DND-41 (cell line): Measurements from ENCODE around the gene POLR2F.

Experiments used
- ATAC-seq: fragments of 200-7000 bp; cut with Tn5 transposase; 3 replicates; pipeline ENCODE4 v1.9.1; 2021; ENCODE audit warnings: low read depth; ENCODE audit not compliant: insufficient read depth
- DNase-seq: peaks from one replicate; pipeline ENCODE4 v3.0.0-alpha.2; 2020
- H2AFZ ChIP-seq: 2 replicates; pipeline ENCODE4 v1.6.0; 2012; ENCODE audit warnings: low read depth, low read length
- H3K27ac ChIP-seq: 2 replicates; pipeline ENCODE4 v1.5.1; 2012; ENCODE audit warnings: low read length, inconsistent platforms
- H3K27me3 ChIP-seq: fragments of 200-600 bp; sonication (generic); 2 replicates; pipeline ENCODE4 v1.6.0; 2012; ENCODE audit warnings: low read length, mild to moderate bottlenecking, inconsistent platforms; ENCODE audit not compliant: insufficient read depth, poor library complexity
- H3K36me3 ChIP-seq: 2 replicates; pipeline ENCODE4 v1.5.1; 2012; ENCODE audit warnings: low read length, inconsistent platforms; ENCODE audit not compliant: insufficient read depth
- H3K4me1 ChIP-seq: 2 replicates; pipeline ENCODE4 v1.5.1; 2012; ENCODE audit warnings: mild to moderate bottlenecking, low read length; ENCODE audit not compliant: insufficient read depth
- H3K4me2 ChIP-seq: 2 replicates; pipeline ENCODE4 v1.6.0; 2012; ENCODE audit warnings: mild to moderate bottlenecking, moderate library complexity, low read length, inconsistent platforms; ENCODE audit not compliant: insufficient read depth
- H3K4me3 ChIP-seq, 2 experiments: fragments of 200-600 bp in 1 of 2; shearing (Covaris generic) in 1 of 2; 2 replicates each; pipeline ENCODE4 v1.5.1; 2012 to 2016; ENCODE audit warnings: inconsistent platforms in 2 of 2, low read length in 2 of 2, mild to moderate bottlenecking in 2 of 2, low read depth in 1 of 2, moderate library complexity in 1 of 2
- H3K79me2 ChIP-seq: 2 replicates; pipeline ENCODE4 v1.6.0; 2012; ENCODE audit warnings: low read length, inconsistent platforms; ENCODE audit not compliant: insufficient read depth
- H3K9ac ChIP-seq: 2 replicates; pipeline ENCODE4 v1.6.0; 2012; ENCODE audit warnings: low read depth, mild to moderate bottlenecking, inconsistent platforms, low read length, moderate library complexity
- H3K9me3 ChIP-seq: 2 replicates; pipeline ENCODE4 v1.5.1; 2012; ENCODE audit warnings: low read length, moderate library complexity, mild to moderate bottlenecking, inconsistent platforms; ENCODE audit not compliant: insufficient read depth, severe bottlenecking
- H4K20me1 ChIP-seq: 2 replicates; pipeline ENCODE4 v1.6.0; 2012; ENCODE audit warnings: low read length; ENCODE audit not compliant: insufficient read depth
- CTCF ChIP-seq: IDR thresholded peaks from 2 replicates; pipeline ENCODE4 v1.5.1; 2012; ENCODE audit warnings: borderline replicate concordance, low read length, moderate library complexity, mild to moderate bottlenecking; ENCODE audit not compliant: poor library complexity, severe bottlenecking; ENCODE audit errors: extremely low read depth
- EZH2 ChIP-seq: IDR thresholded peaks from 3 replicates; pipeline ENCODE4 v1.6.1; 2012; ENCODE audit warnings: borderline replicate concordance, low read depth, mild to moderate bottlenecking, moderate library complexity, low read length, inconsistent platforms; ENCODE audit not compliant: severe bottlenecking

The POLR2F gene

GRCh38 chr22:37981282-37982011, 27.9 kb downstream of the POLR2F start:
- no peak for DNase-seq
- no peak overlapping the region for H3K4me2 ChIP-seq
- no peaks in the 10 kb centered on the region for H3K27me3 ChIP-seq
- H4K20me1 ChIP-seq, result peaks cover 9% of the 10 kb centered on the region; the same call in 1 of the 2 replicates
- H3K27ac ChIP-seq, result no peak overlapping the region
- H3K9me3 ChIP-seq, result no peaks in the 10 kb centered on the region
- no peak overlapping the region for H2AFZ ChIP-seq
- H3K4me3 ChIP-seq, result no peak overlapping the region
- no peak overlapping the region for H3K9ac ChIP-seq
- no peaks in the 10 kb centered on the region for H3K4me1 ChIP-seq
- ATAC-seq, result no peak
- H3K36me3 ChIP-seq, result no peaks in the 10 kb centered on the region
- H3K79me2 ChIP-seq, result no peaks in the 10 kb centered on the region
- no peak for TF ChIP-seq EZH2
- no peak for TF ChIP-seq CTCF

GRCh38 chr22:37982151-37982785, 28.8 kb downstream of the POLR2F start:
- ATAC-seq (no peak), DNase-seq (no peak)
- Histone ChIP-seq H4K20me1 (peaks cover 9% of the 10 kb centered on the region; the same call in 1 of the 2 replicates), H3K9me3 (no peaks in the 10 kb centered on the region), H3K4me1 (no peaks in the 10 kb centered on the region), H3K27ac (no peak overlapping the region), H3K79me2 (no peaks in the 10 kb centered on the region), H2AFZ (no peak overlapping the region), H3K27me3 (no peaks in the 10 kb centered on the region), H3K4me3 (no peak overlapping the region), H3K36me3 (no peaks in the 10 kb centered on the region), H3K4me2 (no peak overlapping the region), H3K9ac (no peak overlapping the region)
- no peak for TF ChIP-seq EZH2
- no peak for TF ChIP-seq CTCF

- no peaks in the 10 kb centered on the region for H3K27me3 ChIP-seq
- TF ChIP-seq EZH2, result no peak
- TF ChIP-seq CTCF, result no peak
- H4K20me1 ChIP-seq, result 0 out of 2 replicates have a peak, but pooled peaks cover 4% of the 10 kb centered on the region
- H3K79me2 ChIP-seq, result no peaks in the 10 kb centered on the region
- H3K9ac ChIP-seq, result no peak overlapping the region
- no peak overlapping the region for H2AFZ ChIP-seq
- no peak overlapping the region for H3K27ac ChIP-seq
- H3K36me3 ChIP-seq, result no peaks in the 10 kb centered on the region
- no peak overlapping the region for H3K4me2 ChIP-seq
- no peak for ATAC-seq
- H3K4me1 ChIP-seq, result no peaks in the 10 kb centered on the region
- no peak overlapping the region for H3K4me3 ChIP-seq
- DNase-seq, result no peak
- no peaks in the 10 kb centered on the region for H3K9me3 ChIP-seq
Measured at GRCh38 chr22:37982938-37983859, 29.7 kb downstream of the POLR2F start.
